Measurements from ENCODE around the gene PROP1.
"Not testable (repeated sequence)": the region's sequence is repeated elsewhere in the genome, so short reads cannot be mapped to it uniquely, and the experiment has no call there.

DNA sequence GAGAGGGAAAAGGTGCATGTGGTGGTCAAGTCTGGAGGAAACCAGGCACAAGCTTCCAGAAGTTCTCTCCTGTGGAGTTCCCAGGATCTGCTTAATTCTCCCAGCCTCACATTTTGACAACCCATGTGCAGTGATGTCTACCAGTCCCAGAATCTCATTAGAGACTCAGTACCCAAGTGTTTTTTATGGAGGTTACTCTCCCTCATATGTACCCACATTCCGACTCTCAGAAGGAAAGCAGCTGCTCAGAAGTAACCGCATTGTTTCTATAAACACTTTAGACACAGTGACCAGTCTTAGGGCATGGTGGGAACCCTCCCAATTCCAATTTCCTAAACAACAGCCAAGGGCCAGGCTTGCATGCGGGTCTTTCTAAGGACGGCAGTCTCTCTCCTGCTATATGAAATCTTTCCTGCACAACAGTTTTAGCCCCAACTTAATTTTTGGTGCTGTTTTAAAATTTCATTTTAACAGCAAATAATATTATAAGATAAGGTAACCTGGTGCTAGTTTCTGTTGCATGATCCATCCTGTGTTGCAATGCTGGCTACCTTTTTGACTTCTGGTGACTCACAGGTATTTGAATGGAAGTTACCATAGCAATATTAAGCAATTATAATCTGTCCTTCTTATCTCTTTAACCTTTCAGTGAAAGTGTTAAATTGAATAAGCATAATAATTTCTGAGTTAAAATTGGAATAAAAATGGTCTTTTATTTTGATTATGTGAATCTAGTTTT lies 15.9 kb upstream of the PROP1 start:
- not testable (repeated sequence) for TF ChIP-seq EZH2 (IDR thresholded peaks at IDR 0.05; ENCODE audit: insufficient read depth, poor library complexity, severe bottlenecking); EZH2phosphoT487 (IDR thresholded peaks at IDR 0.05; ENCODE audit: insufficient read depth, low read depth)

Data from GM23248 (cell line).